NCI-H2196 (cell line): ENCODE data around the gene GYG1.
"Not testable (repeated sequence)": the region's sequence is repeated elsewhere in the genome, so short reads cannot be mapped to it uniquely, and the experiment has no call there.

ENCODE experiments used
- DNase-seq: peaks from one replicate; lab custom pipeline; 2025; ENCODE audit not compliant: unreplicated experiment; lab: John Stamatoyannopoulos, UW

GYG1 gene

GRCh38 chr3:148981273-148981672 is 10.1 kb upstream of the GYG1 start:
- DNase-seq: no peak

- not testable (repeated sequence) for DNase-seq
Observed at GRCh38 chr3:148987551-148987950, 3.8 kb upstream of the GYG1 start.

GRCh38 chr3:148990236-148990635 is 1.1 kb upstream of the GYG1 start:
- no peak for DNase-seq

GRCh38 chr3:148992027-148992634 is 791 bp downstream of the GYG1 start:
- DNase-seq: peak; percentile 26

DNA sequence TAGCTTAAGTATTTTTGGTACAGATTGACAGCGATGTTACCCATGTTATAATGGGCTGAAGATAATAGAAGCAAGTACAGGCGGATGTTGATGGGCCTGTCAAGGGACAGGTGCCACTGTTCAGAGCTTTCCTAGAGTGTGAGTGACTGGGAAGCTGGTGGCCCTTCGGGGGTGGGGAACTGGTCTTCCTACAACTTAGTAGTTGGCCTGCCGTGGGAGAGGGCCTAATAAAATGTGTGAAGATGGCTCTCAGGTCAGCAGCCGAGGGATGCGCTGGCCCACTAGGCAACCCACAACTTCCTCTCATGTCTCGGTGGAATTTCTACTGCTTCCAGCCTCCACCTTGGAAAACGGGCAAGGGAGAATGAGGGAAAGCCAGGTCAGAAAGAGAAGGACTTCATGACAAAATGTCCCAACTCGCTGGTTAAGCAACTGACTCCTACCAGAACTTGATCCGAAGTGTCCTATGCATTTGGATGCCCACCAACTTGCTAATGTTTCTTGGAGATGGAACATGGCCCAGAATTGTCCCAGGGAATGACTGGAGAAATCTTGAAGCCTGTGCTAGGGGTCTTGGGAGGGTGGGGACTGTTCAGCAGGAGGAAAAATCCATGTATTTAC is 1.4 kb downstream of the GYG1 start:
- DNase-seq: no peak

GRCh38 chr3:148997623-148998022 is 6.3 kb downstream of the GYG1 start:
- no peak for DNase-seq

GRCh38 chr3:148998297-148998696 is 7.0 kb downstream of the GYG1 start:
- DNase-seq: no peak

- DNase-seq: peak; percentile 35
Observed at GRCh38 chr3:148998715-148999423, 7.5 kb downstream of the GYG1 start.

- DNase-seq: no peak
Observed at GRCh38 chr3:148999806-149000205, 8.5 kb downstream of the GYG1 start.

DNA sequence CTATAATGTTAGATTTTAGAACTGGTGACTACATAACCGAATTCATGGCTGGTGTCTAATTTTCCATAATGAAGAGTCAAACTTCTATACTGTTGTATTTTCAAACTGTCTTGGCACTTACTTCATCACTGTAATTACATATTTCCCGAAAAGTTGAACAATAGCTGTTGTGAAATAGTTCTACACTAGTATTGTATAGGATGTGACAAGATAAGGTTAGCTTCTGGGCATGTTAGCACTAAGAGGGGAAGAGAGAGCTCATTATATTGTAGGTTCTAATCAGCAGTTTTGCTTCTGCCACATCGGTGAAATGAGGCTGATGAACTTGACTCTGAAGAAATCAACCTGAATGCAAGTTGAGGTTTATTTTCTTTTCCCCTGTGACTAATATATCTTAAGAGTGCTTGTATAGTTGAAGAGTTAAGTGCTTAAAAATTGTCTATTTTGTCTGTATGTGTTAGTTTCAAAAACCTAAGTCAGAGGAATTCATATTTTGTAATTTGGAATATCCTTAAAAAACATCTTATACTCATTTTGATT is 8.9 kb downstream of the GYG1 start:
- DNase-seq: no peak

DNA sequence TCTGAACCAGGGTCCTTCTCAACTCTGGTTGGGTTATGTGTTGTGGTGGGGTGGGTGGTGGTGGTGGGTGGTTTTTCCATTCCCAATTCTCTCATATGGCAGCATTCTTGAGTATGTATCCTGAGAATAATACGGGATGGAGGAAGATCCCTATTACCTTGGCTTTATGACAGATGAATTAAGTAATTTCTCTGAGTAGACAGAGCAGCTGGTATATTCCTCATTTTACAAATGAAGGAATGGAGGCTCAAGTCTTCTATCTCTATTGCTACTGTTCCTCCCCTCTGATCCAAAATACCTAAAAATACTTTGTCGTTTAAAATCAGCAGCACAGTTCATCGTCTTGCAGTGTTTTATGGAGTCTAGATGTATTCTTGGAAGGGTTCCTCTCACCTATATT is 10.4 kb downstream of the GYG1 start:
- no peak for DNase-seq

DNA sequence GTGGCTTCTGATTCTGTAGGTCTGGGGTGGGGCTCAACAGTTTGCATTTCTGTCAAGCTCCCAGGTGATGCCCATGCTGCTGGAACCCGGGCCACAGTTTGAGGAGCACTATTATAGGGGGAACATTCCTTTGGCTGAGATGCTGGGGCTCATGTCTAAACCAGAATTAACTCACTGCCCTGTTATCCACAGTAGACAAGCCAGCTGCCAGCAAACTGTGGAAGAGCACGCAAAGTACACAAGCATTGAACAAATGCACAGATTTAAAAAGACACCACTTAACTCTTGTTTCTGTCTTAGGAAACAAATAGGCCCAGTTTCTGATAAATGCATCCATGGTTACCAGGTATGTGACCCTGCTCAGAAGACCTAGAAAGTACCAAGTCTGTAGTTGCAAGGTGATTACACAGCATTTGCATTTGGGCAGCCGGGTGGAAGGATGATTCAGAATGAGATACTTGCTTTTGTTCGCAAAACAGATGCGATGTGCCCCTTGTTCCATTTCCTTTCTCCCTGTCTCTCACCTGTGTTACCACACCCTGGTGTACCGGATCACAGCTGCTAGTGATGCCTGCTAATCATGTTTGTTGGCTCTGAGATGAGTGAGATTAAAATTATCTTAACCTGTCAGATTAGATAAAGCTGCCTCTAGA is 12.4 kb downstream of the GYG1 start:
- DNase-seq: peak; percentile 27

- DNase-seq: peak; percentile 83
Observed at GRCh38 chr3:149004622-149005021, 13.3 kb downstream of the GYG1 start.

DNA sequence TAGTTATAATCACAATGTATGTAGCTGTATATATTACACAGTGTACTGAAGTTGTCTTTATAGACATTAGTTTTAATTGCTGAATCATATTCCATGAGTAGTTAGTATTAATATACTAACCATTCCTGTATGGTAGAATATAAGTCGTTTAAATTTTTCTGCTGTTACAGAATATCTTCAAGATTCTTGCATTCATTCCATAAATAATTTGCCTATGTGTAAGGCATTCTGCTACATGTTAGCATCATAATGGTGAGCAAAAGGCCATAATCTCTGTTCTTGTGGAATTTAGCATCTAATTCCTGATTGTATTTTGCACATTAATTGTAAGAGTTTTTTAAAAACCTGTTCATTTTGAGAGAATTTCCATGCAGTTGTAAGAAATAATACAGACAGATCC is 14.1 kb downstream of the GYG1 start:
- no peak for DNase-seq

GRCh38 chr3:149007567-149008257 is 16.4 kb downstream of the GYG1 start:
- DNase-seq: no peak

DNA sequence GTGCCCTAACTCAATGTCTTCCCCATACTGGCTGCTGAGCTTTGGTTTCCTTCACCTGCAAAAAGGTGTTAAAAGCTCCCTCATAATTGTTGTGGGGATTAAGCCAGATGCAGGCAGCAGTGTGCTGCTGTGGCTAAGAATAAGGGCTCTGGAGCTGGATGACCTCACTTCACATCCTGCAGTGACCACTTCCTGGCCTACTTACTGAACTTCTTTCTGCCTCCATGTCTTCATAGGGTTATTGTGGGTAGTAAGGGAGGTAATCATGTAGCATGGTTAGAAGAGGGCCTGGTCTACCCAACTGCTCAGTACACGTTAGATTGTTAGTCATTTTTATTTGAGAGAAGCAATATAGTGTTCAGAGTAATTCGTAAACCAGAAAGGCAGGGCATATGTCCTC is 18.4 kb downstream of the GYG1 start:
- DNase-seq: no peak

DNA sequence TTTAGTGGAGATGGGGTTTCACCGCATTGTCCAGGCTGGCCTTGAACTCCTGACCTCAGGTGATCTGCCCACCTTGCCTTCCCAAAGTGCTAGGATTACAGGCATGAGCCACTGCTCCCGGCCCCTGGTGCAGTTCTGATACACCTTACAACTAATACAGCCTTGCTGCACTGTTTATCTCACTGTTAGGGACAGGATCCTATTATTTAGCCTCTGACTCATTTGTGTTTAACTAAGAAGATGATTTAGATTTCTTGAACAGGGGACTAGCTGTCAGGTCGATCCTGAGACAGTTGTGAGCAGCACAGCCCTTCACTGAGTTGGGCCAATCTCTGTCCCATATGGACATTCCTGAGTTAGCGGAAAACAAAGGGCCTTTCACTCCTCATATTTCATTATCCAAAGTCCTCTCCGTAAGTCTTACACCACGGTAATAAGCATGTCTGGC is 19.2 kb downstream of the GYG1 start:
- no peak for DNase-seq

DNA sequence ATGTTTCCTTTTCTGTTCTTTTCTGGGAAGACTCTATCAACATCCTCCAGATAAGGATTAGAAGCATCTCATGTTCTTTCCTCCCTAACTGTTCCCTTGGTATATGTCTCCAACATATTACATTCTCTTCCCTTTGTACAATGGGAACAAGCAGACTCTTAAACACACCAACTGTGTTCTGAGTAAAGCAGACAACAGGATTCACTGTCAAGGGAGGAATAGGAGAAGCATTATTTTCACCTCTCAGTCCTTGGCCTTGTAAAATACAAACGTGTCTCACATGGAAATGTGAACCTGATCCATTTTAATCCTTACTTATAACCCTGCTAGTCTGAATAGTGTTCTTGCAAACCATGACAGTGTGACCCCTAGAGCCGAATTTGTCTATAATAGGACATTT is 19.6 kb downstream of the GYG1 start:
- no peak for DNase-seq

- DNase-seq: no peak
Observed at GRCh38 chr3:149011676-149012075, 20.3 kb downstream of the GYG1 start.

- DNase-seq: no peak
Observed at GRCh38 chr3:149013726-149014125, 22.4 kb downstream of the GYG1 start.

GRCh38 chr3:149015393-149015792 is 24.1 kb downstream of the GYG1 start:
- no peak for DNase-seq
